HG03280 (cell line): Measurements from ENCODE around the gene AGR3.
"Not testable (repeated sequence)": the region's sequence is repeated elsewhere in the genome, so short reads cannot be mapped to it uniquely, and the experiment has no call there.

Experiments used
- ATAC-seq: cut with Tn5 transposase; IDR thresholded peaks from one replicate; pipeline ENCODE4 v1.9.1; 2021; ENCODE audit warnings: mild to moderate bottlenecking, moderate library complexity; ENCODE audit not compliant: unreplicated experiment

AGR3 gene

DNA sequence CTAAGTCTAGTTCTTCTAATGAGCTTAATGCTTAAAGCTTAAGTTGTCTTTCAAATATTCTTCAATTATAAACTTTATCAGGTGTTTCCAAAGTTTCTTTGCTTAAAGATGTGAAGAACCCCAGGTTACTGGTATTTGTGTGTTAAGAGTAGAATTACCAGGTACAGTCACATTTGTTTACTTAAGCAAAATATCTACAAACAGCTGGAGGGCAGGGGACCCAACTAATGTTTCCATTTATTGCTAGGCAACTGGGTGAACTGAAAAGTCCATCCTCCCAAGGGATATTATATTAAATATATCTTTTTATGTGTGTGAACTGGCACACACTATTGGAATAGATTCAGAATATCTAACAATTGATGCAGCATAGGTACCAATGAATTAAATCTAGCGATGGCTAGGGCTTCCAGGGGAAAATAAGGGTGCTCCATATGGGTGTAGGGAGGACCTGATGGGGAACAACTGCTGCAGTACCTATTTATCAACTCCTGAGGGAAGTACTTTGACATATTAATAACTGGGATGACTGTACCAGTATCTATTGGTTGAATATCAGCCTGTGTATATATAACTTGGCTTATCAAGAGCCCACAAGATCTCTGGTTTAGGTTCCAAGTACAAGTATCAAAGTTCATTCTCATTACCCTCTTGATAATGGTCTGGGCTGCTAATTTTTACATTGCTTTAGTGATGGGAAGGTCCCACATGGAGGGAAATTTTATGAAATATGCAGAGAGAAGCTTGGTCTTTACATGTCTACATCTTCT, 10.3 kb upstream of the AGR3 start:
- ATAC-seq, result no peak

DNA sequence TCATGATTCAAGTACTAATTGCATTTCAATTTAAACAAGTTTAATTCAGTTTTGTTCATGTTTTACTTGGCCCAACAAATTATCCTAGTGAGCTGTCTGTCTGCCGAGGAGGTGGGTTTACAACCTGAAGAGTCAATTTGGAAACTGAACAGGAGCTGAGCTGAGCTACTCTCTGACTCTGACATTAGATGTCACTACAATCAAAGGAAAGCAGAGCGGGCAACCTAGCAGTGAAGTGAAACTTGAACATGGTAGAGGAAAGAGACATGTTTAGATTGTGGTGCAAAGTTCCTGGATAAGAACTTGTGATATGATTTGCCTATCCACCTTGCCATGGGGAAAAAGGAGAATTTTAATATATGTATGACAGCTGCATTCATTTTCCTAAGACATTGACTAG, 9.6 kb upstream of the AGR3 start:
- ATAC-seq, result peak; percentile 64

DNA sequence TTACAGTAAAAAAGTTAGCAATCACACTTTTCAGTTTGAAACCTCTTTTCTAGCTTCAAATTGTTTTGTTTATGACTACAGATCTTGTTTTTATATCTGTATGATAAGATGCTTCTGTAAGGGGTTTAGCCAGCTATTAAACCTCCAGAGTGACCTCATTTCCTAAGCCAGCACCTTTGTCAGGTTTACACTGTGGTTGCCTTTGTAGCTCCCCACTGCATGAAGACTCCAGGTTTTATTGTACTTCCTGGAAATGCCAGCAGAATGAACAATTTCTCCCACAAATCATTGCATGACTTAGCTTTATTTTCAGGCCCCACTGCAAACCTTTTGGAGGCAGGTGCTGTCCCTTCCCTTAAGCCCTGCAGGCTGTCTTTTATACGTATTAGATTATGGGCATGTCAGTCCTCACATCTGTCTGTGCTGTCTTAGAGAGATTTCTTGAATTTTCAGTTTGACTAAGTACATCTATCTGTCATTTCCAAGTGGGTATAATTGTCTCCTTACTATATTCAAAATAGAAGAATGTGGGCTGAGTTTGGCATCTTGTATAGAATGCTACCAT, 8.2 kb upstream of the AGR3 start:
- ATAC-seq, result no peak

DNA sequence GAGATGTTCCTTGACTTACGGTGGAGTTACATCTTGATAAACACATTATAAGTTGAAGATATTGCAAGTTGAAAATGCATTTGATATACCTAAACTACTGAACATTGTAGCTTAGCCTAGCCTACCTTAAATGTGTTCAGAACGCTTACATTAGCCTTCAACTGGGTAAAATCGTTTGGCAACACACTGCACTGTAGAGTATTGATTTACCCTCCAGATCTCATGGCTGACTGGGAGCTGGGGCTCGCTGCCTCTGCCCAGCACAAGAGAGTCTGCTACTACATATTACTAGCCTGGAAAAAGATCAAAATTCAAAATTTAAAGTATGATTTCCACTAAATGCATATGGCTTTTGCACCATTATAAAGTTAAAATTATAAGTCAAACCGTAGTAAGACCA, 7.5 kb upstream of the AGR3 start:
- ATAC-seq, result no peak

- no peak for ATAC-seq
Observed at GRCh38 chr7:16883918-16884317, 2.1 kb upstream of the AGR3 start.

DNA sequence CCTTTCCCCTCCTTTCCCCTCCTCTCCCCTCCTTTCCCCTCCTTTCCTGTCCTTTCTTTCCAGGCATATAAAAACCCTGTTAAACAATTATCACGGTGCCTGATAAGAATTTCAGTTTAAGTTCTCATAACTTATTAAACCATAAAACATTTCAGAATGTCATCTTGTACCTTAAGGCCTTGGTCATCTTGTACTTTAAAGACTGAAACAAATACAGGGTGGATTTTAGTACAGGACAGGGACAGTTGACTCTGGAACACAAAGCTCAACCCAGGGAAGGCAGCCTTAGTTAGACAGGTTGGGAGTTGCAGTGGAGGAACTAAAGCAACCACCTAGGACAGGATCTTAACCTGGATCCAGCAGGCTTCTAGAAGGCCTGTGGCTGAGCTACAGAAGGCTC, 1.2 kb downstream of the AGR3 start:
- no peak for ATAC-seq

DNA sequence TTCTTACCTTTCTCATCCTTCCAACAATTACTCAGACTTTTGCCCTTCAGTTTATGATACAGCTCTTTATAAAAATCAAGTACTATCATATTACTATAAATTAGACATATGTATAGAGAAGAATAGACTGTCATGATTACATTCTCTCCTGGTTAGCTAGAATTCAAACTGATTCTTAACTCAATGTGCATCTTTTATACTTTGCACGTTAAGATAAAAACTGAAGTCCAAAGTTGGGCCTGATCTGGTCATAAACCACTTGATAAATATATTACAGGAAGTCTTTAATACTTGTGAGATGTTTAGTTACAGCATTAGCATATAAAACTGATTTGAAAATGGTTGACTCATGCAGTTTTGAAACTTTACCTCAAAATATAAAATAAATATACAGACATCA, 2.6 kb downstream of the AGR3 start:
- no peak for ATAC-seq

DNA sequence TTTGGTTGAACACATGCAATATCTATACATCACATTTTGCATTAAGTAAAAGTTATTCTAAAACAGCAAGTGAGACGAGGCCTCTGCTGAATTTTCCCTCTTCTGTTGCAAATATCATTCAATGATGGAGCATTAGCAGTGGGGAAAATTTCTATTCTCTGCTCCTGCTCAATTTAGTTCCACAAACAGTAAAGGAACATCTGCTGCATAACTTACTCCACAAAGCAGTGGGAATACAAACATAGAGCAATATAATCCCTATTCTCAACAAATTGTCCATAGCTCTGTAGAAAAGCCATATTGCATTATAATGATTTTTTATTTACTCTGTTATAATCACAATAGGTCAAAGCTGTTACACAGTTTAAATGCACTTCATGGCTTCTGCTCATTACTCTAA, 5.9 kb downstream of the AGR3 start:
- ATAC-seq, result no peak

DNA sequence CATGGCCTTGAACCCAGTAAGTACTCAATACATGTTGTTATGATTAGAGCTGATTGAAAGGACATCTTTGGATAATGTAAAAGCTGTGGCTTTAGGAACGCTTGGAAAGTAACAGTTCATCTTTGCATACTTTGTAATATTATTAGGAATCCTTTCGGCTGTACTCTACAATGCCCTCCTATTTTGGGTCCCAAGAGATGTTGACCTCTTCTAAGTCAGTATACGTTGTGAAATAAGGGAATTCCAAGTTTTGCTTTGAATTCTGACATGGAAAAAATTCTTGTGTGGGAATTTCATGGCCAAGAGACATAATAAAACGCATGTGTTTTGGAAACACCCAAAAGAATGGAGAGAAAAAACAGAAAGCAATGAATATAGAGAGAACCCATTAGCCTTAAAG, 7.7 kb downstream of the AGR3 start:
- no peak for ATAC-seq

GRCh38 chr7:16867328-16867727, 14.5 kb downstream of the AGR3 start:
- ATAC-seq, result no peak

GRCh38 chr7:16853189-16853588, 28.6 kb downstream of the AGR3 start:
- not testable (repeated sequence) for ATAC-seq

- no peak for ATAC-seq
Observed at GRCh38 chr7:16851829-16852228, 30.0 kb downstream of the AGR3 start.

DNA sequence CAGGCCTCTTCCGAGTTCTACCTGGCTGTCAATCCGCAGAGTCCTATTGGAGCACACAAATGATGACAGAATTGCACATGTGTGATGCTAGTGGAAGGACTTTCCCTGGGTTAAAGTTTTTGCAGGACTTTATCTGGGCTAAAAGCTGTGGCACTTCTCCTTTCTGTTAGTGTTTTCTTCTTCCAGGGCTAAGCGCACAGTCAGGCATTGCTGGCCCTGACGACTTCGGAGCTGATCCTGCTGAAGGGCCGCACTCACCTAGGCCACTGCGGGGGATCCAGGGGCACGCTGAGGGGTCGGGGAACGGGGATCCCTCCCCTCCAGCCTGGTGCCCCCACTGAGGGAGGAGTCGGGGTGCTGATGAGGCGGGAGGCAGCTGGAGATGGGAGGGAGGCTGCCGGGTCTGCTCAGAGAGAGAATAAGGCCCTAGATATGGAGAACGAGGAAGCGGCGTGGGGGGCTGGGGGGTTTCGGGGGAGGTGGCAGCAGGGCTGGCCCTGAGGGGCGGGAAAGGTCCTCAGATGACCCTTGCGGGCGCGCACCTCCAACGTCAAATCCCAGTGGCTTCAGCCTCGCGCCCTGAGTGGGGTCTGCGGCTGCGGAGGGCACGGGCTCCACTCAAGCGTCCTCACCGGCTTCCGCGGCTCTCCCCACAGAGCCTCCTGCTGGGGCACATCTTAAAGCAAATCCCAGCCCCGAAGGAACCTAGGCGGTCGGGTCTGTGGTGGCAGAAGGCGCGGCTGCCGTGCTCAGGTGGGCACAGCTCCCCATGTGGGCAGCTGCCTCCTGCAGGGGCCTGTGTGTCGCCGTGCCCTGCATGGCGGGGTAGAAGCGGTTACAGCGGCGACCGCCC, 30.9 kb downstream of the AGR3 start:
- ATAC-seq, result no peak

- no peak for ATAC-seq
Observed at GRCh38 chr7:16849296-16850148, 32.3 kb downstream of the AGR3 start.

DNA sequence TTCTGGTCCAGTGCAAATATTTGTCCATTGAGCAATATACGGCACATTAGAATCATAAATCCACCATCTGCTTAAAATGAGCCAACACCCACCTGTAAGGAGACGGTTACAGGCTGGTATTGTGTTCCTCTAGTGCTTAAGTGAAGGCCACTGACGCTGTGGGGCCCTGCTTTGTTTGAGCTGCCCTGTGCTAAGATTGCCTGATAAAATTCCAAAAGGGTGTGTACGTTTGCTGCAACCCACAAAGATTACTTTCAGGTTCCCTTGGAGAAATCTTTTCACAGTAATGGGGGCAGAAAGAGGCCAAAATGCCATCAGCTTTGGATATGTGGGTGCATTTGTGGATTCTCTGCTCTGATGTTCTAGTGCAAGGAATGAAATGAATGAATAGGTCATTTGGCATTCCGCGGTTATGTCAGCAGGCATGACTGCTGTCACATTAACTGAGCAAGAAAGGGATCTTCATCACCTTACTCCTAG, 34.4 kb downstream of the AGR3 start:
- no peak for ATAC-seq

- ATAC-seq, result no peak
Observed at GRCh38 chr7:16846601-16847165, 35.1 kb downstream of the AGR3 start.

DNA sequence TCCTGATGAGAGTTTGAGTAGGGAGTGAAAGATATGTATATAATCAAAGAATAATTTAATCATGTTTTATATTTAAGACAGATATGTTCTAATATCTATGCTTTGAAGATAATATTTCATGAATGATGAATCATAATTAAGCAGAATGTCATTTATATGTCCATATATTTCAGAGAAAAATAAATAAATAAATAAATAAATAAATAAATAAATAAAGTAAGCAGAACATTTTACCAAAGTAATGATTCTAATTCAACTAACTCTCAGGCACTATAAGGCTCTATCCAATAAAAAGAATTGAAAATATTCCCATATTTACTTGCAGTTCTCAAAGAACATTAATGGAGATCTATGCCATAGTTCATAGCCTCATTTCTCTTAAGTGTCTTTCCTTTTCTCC, 36.0 kb downstream of the AGR3 start:
- ATAC-seq, result no peak

- ATAC-seq, result no peak
Observed at GRCh38 chr7:16841681-16842080, 40.1 kb downstream of the AGR3 start.

DNA sequence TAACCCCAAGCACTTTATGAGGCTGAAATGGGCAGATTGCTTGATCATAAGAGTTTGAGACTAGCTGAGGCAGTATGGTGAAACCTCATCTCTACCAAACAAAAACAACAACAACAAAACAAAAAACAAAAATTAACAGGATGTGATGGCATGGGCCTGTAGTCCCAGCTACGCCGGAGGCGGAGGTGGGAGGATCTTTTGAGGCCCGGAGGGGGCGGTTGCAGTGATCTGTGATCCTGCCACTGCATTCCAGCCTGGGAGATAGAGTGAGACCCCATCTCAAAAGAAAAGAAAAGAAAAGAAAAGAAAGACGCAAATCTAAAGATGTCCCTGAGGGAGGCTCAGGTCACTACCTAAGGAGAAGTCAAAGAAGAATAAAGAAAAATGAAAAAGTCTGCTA, 41.7 kb downstream of the AGR3 start:
- ATAC-seq, result no peak

DNA sequence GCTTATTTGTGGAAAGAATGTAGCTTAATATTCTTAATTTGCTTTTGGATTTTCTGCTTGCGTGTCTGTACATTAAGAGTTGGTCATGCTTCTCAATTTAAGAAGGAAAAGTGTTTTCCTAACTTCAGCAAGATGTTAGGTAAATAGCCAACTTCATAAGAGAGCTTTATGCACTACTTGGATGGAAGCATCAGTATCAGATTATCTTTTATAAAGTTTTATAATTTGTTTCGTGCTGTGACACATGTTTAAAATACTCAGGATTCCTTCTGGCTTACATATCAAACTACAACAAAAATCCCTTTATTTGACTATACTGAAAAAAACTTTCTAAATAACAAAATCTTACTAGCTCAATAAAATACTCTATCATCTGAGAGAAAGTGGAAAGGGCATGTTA, 42.1 kb downstream of the AGR3 start:
- ATAC-seq, result no peak

GRCh38 chr7:16838891-16839290, 42.9 kb downstream of the AGR3 start:
- ATAC-seq, result no peak
